ENCODE results near the gene ZNF830.

Gene ZNF830

DNA sequence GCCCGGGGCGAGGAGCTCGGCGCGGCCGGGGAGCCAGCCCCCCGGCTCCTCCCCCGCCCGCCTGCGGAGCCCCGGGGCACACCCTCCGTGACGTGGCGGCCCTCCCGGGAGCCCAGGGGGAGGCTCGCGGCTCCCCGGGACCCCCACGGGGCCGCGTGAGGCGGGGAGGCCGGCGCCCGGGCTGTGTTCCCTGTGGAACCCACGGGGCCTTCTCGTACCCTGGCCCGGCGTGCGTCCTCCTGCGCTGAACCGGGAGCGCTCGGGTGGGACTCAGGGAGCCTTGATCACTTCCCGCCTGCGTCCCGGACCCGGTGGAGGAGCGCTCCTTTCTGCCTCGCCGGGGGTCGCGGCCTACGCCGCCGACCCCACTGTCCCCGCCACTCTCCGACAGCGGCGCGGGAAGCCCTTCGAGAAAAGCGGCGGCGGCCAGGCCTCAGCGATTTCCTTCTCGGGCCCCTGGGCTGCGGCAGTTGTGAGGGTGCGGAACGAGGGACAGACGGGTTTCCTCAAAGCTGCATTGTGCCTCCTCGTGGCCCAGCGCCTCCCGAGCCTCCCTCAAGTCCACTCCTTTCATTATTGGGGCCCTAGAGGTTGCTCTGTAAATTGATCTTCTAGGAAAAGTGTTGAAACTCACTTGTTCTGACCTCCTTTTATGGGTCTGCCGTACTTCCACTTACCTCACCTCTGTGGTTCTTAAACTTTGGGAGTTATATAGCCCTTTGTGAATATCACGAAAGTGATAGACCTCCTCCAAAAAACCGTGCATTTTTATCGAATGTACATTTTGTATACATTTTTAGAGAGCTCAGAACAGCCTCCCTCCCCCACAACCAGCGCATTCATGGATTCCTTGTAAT, 19.6 kb downstream of the ZNF830 start:
- peak overlapping the region; percentile 61 for H3K4me2 ChIP-seq (ENCODE audit: low read length)
- peaks cover 10% of the 10 kb centered on the region for H3K79me2 ChIP-seq
- no peaks in the 10 kb centered on the region for H3K27me3 ChIP-seq (ENCODE audit: control insufficient read depth, insufficient read depth, low read length)
- TF ChIP-seq, protein P1, sequence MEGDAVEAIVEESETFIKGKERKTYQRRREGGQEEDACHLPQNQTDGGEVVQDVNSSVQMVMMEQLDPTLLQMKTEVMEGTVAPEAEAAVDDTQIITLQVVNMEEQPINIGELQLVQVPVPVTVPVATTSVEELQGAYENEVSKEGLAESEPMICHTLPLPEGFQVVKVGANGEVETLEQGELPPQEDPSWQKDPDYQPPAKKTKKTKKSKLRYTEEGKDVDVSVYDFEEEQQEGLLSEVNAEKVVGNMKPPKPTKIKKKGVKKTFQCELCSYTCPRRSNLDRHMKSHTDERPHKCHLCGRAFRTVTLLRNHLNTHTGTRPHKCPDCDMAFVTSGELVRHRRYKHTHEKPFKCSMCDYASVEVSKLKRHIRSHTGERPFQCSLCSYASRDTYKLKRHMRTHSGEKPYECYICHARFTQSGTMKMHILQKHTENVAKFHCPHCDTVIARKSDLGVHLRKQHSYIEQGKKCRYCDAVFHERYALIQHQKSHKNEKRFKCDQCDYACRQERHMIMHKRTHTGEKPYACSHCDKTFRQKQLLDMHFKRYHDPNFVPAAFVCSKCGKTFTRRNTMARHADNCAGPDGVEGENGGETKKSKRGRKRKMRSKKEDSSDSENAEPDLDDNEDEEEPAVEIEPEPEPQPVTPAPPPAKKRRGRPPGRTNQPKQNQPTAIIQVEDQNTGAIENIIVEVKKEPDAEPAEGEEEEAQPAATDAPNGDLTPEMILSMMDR (IDR thresholded peaks at IDR 0.05): peak; percentile 56
- peak overlapping the region; percentile 94 for H2AFZ ChIP-seq
- H3K27ac ChIP-seq: peak overlapping the region; percentile 86
- peak overlapping the region; percentile 66 for H3K4me3 ChIP-seq (ENCODE audit: low read depth, low read length)
- H3K4me1 ChIP-seq: peaks cover 10% of the 10 kb centered on the region
- H3K9ac ChIP-seq: peak overlapping the region; percentile 68
- H3K9me3 ChIP-seq (ENCODE audit: control insufficient read depth, low read length): no peaks in the 10 kb centered on the region
- H3K36me3 ChIP-seq (ENCODE audit: control insufficient read depth, insufficient read depth, low read length): no peaks in the 10 kb centered on the region

DNA sequence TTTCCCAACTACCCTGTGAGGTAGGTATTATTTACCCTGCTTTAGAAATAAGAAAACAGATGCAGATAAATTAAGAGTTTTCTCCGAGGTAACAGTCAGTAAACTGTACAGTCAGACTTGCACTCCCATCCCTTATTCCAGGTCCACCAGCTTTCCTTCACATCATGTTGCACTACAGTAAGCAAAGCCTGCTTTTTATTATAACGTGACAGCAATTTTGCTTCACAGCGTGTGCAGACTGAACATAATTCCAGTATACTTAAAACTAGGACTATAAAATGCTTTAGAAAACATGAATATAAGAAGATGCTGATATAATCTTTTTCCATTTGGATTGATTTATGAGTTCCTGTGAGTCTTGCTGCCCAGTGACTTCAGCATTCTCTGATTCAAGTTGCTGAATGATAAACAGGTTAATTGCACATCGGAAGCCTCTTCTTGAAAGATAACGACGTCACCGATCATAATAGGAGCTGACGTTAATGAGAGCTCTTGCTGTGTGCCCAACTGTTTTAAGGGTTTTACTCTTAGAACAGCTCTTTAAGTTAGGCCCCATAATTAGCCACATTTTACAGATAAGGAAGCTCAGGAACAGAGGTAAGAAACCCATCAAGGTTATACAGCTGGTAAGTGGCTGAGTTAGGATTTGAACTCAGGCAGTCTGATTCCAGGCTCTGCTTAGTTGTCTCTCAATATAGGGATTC, 20.4 kb downstream of the ZNF830 start:
- Histone ChIP-seq H3K79me2 (peaks cover 10% of the 10 kb centered on the region), H3K27me3 (ENCODE audit: control insufficient read depth, insufficient read depth, low read length) (no peaks in the 10 kb centered on the region), H3K9ac (peak overlapping the region; percentile 68), H3K36me3 (ENCODE audit: control insufficient read depth, insufficient read depth, low read length) (no peaks in the 10 kb centered on the region), H2AFZ (peak overlapping the region; percentile 94), H3K27ac (peak overlapping the region; percentile 86), H3K4me3 (ENCODE audit: low read depth, low read length) (peak overlapping the region; percentile 66), H3K9me3 (ENCODE audit: control insufficient read depth, low read length) (no peaks in the 10 kb centered on the region), H3K4me2 (ENCODE audit: low read length) (peak overlapping the region; percentile 61), H3K4me1 (peaks cover 10% of the 10 kb centered on the region)
- TF ChIP-seq, protein P1 (IDR thresholded peaks at IDR 0.05): no peak

DNA sequence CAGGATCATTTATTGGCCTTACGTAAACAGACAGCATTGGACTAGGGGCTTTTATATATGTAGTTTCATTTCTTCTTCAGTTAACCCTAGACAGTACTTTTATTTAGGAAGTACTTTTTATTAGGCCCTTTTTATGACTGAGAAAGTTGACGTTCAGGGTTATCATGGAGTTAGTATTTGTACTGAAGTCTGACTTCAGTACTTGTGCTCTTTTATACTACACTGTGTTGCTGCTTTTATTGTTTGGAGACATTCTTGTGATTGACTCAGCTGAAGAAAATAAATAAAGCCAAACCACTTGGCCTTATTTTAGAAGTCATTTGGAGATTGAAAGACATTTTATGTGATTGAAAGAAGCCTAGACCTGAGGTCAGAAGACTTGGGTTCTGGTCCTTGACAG, 25.9 kb downstream of the ZNF830 start:
- Histone ChIP-seq H3K4me1 (no peaks in the 10 kb centered on the region), H3K36me3 (ENCODE audit: control insufficient read depth, insufficient read depth, low read length) (no peaks in the 10 kb centered on the region)

DNA sequence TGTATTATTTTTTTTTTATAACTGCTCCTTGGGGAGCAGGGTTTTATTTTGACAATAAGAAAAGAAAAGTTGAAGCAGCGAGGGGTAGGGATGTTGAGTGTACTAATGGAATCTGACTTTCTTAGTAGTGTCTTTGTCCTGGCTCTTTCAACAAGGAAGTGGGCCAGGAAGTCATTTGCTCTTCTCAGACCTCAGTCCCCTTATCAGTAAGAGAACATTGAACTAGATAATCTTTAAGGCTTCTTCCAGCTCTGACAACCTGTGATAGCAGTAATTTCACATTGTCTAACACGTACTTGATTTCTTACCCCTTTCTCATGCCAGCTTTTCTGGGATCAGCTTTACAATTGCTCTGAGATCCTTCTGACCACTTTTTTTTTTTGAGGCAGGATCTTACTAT, 27.3 kb downstream of the ZNF830 start:
- H3K79me2 ChIP-seq: no peaks in the 10 kb centered on the region
- H3K27me3 ChIP-seq (ENCODE audit: control insufficient read depth, insufficient read depth, low read length): no peaks in the 10 kb centered on the region
- no peak overlapping the region for H3K9ac ChIP-seq
- H3K4me1 ChIP-seq: no peaks in the 10 kb centered on the region
- no peak overlapping the region for H3K27ac ChIP-seq
- H3K36me3 ChIP-seq (ENCODE audit: control insufficient read depth, insufficient read depth, low read length): no peaks in the 10 kb centered on the region
- H3K4me2 ChIP-seq (ENCODE audit: low read length): no peak overlapping the region
- H3K9me3 ChIP-seq (ENCODE audit: control insufficient read depth, low read length): no peaks in the 10 kb centered on the region
- TF ChIP-seq, protein P1 (IDR thresholded peaks at IDR 0.05): no peak
- H2AFZ ChIP-seq: no peak overlapping the region
- no peak overlapping the region for H3K4me3 ChIP-seq (ENCODE audit: low read depth, low read length)

More for the DNA sequence above, 25.9 kb downstream of the ZNF830 start:
- Histone ChIP-seq H3K27ac (no peak overlapping the region), H3K4me2 (ENCODE audit: low read length) (no peak overlapping the region), H3K27me3 (ENCODE audit: control insufficient read depth, insufficient read depth, low read length) (no peaks in the 10 kb centered on the region), H3K9ac (no peak overlapping the region), H2AFZ (no peak overlapping the region), H3K9me3 (ENCODE audit: control insufficient read depth, low read length) (no peaks in the 10 kb centered on the region), H3K4me3 (ENCODE audit: low read depth, low read length) (no peak overlapping the region), H3K79me2 (peaks cover 9% of the 10 kb centered on the region)
- TF ChIP-seq, protein P1 (IDR thresholded peaks at IDR 0.05): no peak
